ENCODE results near the gene SDK1.

The SDK1 gene

DNA sequence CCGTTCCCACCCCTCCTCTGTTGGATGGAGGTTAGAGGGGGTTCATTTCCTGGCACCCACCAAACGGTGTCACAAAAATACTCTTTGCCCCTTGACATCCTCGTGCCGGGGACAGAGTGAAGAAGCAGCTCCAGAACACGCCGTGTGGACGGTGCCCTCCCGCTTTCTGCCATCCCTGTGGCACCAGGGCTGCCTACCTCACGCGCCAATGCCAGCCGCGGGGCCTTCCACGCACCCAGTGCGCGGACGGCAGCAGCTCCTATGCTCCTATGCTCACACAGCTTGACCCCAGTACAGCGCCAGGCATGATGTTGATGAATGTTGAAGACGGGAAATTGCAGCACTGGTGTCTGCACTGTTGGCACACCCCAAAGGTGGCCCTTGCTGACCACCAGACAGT lies 873.8 kb downstream of the SDK1 start:
- TF ChIP-seq CTCF (conservative IDR thresholded peaks at IDR 0.05; ENCODE audit: low read depth) = no peak
- no peak for DNase-seq (ENCODE audit: low spot score)
- H3K27ac ChIP-seq = no peak overlapping the region
- ChIA-PET POLR2A (ENCODE audit: low non-redundant PET) (no interaction called here), CTCF (interaction anchor here (0.7 kb wide), 1 partner anchor 14 kb away, joined by 4 read pairs; no protein-coding TSS in a partner anchor)

- ChIA-PET CTCF (interaction anchor here (0.7 kb wide), 1 partner anchor 14 kb away, joined by 4 read pairs; no protein-coding TSS in a partner anchor), POLR2A (ENCODE audit: low non-redundant PET) (no interaction called here)
Observed at GRCh38 chr7:4175346-4175973, 874.4 kb downstream of the SDK1 start.

DNA sequence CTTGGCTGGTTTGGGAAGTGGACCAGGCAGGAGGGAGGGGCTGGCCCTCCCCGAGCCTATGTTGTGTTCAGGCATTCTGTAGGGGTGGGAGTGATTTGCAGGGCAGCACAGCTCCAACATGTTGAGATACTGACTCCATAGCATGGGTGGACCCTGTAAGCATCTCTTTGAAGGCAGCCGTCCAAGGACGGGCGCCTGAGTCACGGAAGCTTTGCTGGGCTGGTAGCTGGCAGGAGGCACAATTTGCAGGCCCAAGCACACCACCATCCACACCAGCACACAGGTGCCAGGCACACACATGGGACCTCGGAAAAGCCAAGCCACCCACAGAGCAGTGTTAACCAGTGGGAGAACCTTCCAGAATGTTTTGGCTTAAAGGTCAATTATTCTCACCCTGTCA lies 875.9 kb downstream of the SDK1 start:
- CTCF ChIA-PET = no interaction called here

More at GRCh38 chr7:4175346-4175973, 874.4 kb downstream of the SDK1 start:
- no peak overlapping the region for H3K27ac ChIP-seq
- DNase-seq (ENCODE audit: low spot score) = peak; percentile 33
- TF ChIP-seq CTCF (conservative IDR thresholded peaks at IDR 0.05; ENCODE audit: low read depth) = no peak

DNA sequence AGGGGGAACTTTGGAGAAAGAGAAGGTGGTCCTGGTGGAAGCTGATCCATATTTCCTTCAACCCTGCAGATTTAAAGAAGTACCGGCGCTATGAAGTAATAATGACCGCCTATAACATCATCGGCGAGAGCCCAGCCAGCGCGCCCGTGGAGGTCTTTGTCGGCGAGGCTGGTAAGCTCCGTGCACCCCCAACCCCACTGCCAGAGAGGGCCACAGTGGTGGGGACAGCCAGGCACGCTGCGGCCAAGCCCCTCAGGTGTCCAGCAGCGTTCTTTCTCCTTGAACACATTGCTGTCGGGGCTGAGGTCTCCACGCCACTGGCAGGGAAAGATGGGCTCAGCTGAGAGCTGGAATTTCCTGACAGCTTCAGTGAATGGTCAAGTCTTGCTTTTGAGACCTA lies 877.4 kb downstream of the SDK1 start:
- H3K27ac ChIP-seq = no peak overlapping the region
- POLR2A ChIA-PET (ENCODE audit: low non-redundant PET) = no interaction called here
- no peak for TF ChIP-seq CTCF (conservative IDR thresholded peaks at IDR 0.05; ENCODE audit: low read depth)
- CTCF ChIA-PET = interaction anchor here (0.6 kb wide), 1 partner anchor 22 kb away, joined by 10 read pairs; no protein-coding TSS in a partner anchor
- no peak for DNase-seq (ENCODE audit: low spot score)

More for the DNA sequence above, 875.9 kb downstream of the SDK1 start:
- no peak for DNase-seq (ENCODE audit: low spot score)
- no peak for TF ChIP-seq CTCF (conservative IDR thresholded peaks at IDR 0.05; ENCODE audit: low read depth)
- no peak overlapping the region for H3K27ac ChIP-seq
- POLR2A ChIA-PET (ENCODE audit: low non-redundant PET) = no interaction called here

DNA sequence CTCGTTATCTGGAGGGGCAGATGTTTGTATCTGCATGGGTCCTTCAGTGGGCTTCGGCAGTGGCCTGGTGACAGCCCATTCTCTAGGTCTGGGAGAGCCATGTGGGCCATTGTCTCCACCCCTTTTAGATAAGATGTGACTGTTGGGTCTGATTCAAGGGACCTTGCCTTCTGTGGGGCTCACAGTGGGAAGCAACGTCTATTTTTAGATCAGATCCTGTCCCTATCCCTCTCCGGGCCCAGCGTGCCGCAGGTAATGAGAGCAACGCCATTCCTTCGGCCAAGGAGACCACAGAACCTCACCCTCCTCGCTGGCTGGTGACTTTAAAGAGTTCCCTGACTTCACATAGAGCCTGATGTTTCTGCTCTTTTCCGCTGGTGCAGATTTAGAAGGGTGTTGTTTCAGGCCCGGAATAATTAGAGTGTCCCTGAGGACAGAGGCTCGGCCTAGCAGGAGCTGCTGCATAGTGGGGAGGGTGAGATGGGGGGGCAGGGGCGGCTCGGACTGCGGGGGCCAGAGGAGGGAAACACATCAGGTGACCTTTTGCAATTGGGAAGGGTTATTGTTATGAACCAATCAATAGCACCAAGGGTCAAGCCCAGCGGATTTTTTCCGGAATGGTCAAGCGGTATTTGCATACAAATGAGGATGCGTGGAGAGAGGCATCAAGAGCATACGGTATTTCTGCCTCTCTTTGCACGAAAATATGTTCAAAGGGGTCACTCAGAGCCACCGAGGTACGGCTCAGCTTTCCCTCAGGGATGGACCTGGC lies 878.0 kb downstream of the SDK1 start:
- no peak for DNase-seq (ENCODE audit: low spot score)
- TF ChIP-seq CTCF (conservative IDR thresholded peaks at IDR 0.05; ENCODE audit: low read depth) = no peak
- CTCF ChIA-PET = no interaction called here
- POLR2A ChIA-PET (ENCODE audit: low non-redundant PET) = no interaction called here
- no peak overlapping the region for H3K27ac ChIP-seq

- POLR2A ChIA-PET (ENCODE audit: low non-redundant PET) = no interaction called here
- no peak for DNase-seq (ENCODE audit: low spot score)
- CTCF ChIA-PET = no interaction called here
- H3K27ac ChIP-seq = no peak overlapping the region
- no peak for TF ChIP-seq CTCF (conservative IDR thresholded peaks at IDR 0.05; ENCODE audit: low read depth)
Observed at GRCh38 chr7:4179688-4180380, 878.8 kb downstream of the SDK1 start.
